Liver (tissue), 3 donors: Measurements from ENCODE around the gene ZMYND8.

Source experiments
- CTCF ChIP-seq: fragments of 150-350 bp; IDR thresholded peaks from 2 replicates; pipeline ENCODE4 v1.5.1; 2017; ENCODE audit warnings: improper control_type of control experiment, low read depth, low read length; ENCODE audit not compliant: missing input control
- HNF4G ChIP-seq: IDR thresholded peaks from 2 replicates; pipeline ENCODE4 v1.6.1; 2016; ENCODE audit warnings: antibody characterized with exemption
- JUND ChIP-seq, 2 donors: IDR thresholded peaks; 2 replicates each; pipeline ENCODE4 v1.6.1; 2016; ENCODE audit warnings: antibody characterized with exemption in 2 of 2
- MAX ChIP-seq: IDR thresholded peaks from 2 replicates; pipeline ENCODE4 v1.6.1; 2016; ENCODE audit warnings: antibody characterized with exemption
- NR2F2 ChIP-seq: IDR thresholded peaks from 2 replicates; pipeline ENCODE4 v1.6.1; 2016; ENCODE audit warnings: antibody characterized with exemption
- YY1 ChIP-seq: IDR thresholded peaks from 2 replicates; pipeline ENCODE4 v1.6.1; 2016; ENCODE audit warnings: antibody characterized with exemption, mild to moderate bottlenecking
- TF ChIP-seq, protein P1 (sequence below): IDR thresholded peaks from 2 replicates; pipeline ENCODE4 v1.6.1; 2016; ENCODE audit warnings: antibody characterized with exemption
- donor health status: healthy.
- donor health status: healthy.

GRCh38 chr20:47318586-47319516 is 37.6 kb downstream of the ZMYND8 start:
- no peak for TF ChIP-seq CTCF
- TF ChIP-seq JUND (IDR thresholded peaks at IDR 0.05), result no peak
- TF ChIP-seq MAX, result peak; percentile 15
- TF ChIP-seq YY1, result peak; percentile 73
- peak; percentile 90 for TF ChIP-seq NR2F2
- TF ChIP-seq HNF4G, result peak; percentile 7
- TF ChIP-seq, protein P1, sequence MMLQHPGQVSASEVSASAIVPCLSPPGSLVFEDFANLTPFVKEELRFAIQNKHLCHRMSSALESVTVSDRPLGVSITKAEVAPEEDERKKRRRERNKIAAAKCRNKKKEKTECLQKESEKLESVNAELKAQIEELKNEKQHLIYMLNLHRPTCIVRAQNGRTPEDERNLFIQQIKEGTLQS, result no peak
